OCI-LY1 (cell line): ENCODE data around the gene HPS3.

Source experiments
- H2AFZ ChIP-seq: fragments of 200-600 bp; sonication (generic), shearing (Covaris generic); 2 replicates; pipeline ENCODE4 v1.6.0; 2014; ENCODE audit warnings: antibody characterized with exemption, mild to moderate bottlenecking, low read length
- H3F3A ChIP-seq: fragments of 200-600 bp; sonication (generic), shearing (Covaris generic); 2 replicates; pipeline ENCODE4 v1.6.0; 2014; ENCODE audit warnings: mild to moderate bottlenecking, antibody characterized with exemption, low read length, moderate library complexity; ENCODE audit not compliant: insufficient read depth
- H3K27ac ChIP-seq: fragments of 200-600 bp; sonication (generic); 2 replicates; pipeline ENCODE4 v1.5.1; 2014; ENCODE audit warnings: low read length, mixed run types, mild to moderate bottlenecking, low read depth; ENCODE audit not compliant: poor library complexity, severe bottlenecking
- H3K27me3 ChIP-seq: fragments of 200-600 bp; sonication (generic); 2 replicates; pipeline ENCODE4 v1.6.0; 2014; ENCODE audit warnings: antibody characterized with exemption, mild to moderate bottlenecking, low read length, moderate library complexity; ENCODE audit not compliant: insufficient read depth
- H3K36me3 ChIP-seq: fragments of 200-600 bp; sonication (generic); 2 replicates; pipeline ENCODE4 v1.6.1; 2014; ENCODE audit warnings: mild to moderate bottlenecking, antibody characterized with exemption, low read length, moderate library complexity, mixed read lengths; ENCODE audit not compliant: insufficient read depth
- H3K4me1 ChIP-seq: fragments of 200-600 bp; sonication (generic); 2 replicates; pipeline ENCODE4 v1.5.1; 2014; ENCODE audit warnings: mild to moderate bottlenecking, low read length, moderate library complexity; ENCODE audit not compliant: insufficient read depth, severe bottlenecking
- H3K4me2 ChIP-seq: fragments of 200-600 bp; sonication (generic), shearing (Covaris generic); 2 replicates; pipeline ENCODE4 v1.6.1; 2014; ENCODE audit warnings: low read length
- H3K4me3 ChIP-seq: fragments of 200-600 bp; sonication (generic); 2 replicates; pipeline ENCODE4 v1.5.1; 2014; ENCODE audit warnings: low read length, low read depth, mild to moderate bottlenecking, mixed read lengths; ENCODE audit not compliant: poor library complexity, severe bottlenecking
- H3K79me2 ChIP-seq: fragments of 200-600 bp; shearing (Covaris generic); 2 replicates; pipeline ENCODE4 v1.6.1; 2016; ENCODE audit warnings: mixed run types, low read length, mixed read lengths; ENCODE audit not compliant: insufficient read depth
- H3K9ac ChIP-seq: fragments of 200-600 bp; sonication (generic), shearing (Covaris generic); 2 replicates; pipeline ENCODE4 v1.6.1; 2014; ENCODE audit warnings: mild to moderate bottlenecking, low read length, mixed read lengths
- H3K9me2 ChIP-seq: fragments of 200-600 bp; sonication (generic), shearing (Covaris generic); 2 replicates; pipeline ENCODE4 v1.6.1; 2014; ENCODE audit warnings: low read depth, mild to moderate bottlenecking, low read length, mixed read lengths
- H3K9me3 ChIP-seq: fragments of 200-600 bp; shearing (Covaris generic); 2 replicates; pipeline ENCODE4 v1.6.1; 2014; ENCODE audit warnings: low read length, mixed read lengths
- H4K20me1 ChIP-seq: fragments of 200-600 bp; sonication (generic), shearing (Covaris generic); 2 replicates; pipeline ENCODE4 v1.6.0; 2016; ENCODE audit warnings: mild to moderate bottlenecking, low read length; ENCODE audit not compliant: insufficient read depth
- EZH2 ChIP-seq: fragments of 200-600 bp; sonication (generic), shearing (Covaris generic); IDR thresholded peaks from 2 replicates; pipeline ENCODE4 v1.8.0; 2017; ENCODE audit warnings: borderline replicate concordance, mixed run types, mild to moderate bottlenecking, antibody characterized with exemption, low read length, moderate library complexity, mixed read lengths
- TF ChIP-seq, protein P1 (sequence below): fragments of 200-600 bp; sonication (generic), shearing (Covaris generic); IDR thresholded peaks from 2 replicates; pipeline ENCODE4 v1.5.1; 2017; ENCODE audit warnings: mild to moderate bottlenecking, antibody characterized with exemption, low read length, moderate library complexity, mixed read lengths

HPS3 gene

DNA sequence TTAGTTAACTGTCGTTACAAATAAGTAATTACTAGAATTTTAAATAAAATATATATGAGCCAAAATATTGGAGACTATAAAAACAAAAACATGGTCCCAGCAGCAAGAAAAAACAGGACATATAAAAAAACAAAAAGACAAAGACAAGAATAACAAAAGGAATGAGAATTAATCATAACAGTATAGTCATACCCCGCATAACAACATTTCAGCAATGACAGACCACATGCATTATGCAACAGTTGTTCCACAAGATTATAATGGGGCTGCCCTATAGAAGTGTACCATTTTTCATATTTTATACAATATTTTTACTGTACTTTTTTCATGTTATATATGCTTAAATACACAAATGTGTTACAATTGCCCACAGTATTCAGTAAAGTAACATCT lies 48.7 kb upstream of the HPS3 start:
- Histone ChIP-seq H3K9me2 (no peaks in the 10 kb centered on the region), H3K9ac (no peak overlapping the region), H3K9me3 (no peaks in the 10 kb centered on the region), H3F3A (no peaks in the 10 kb centered on the region), H3K27me3 (no peaks in the 10 kb centered on the region), H3K4me1 (peaks cover 18% of the 10 kb centered on the region), H4K20me1 (no peaks in the 10 kb centered on the region), H2AFZ (no peak overlapping the region), H3K4me2 (no peak overlapping the region), H3K27ac (no peak overlapping the region), H3K4me3 (no peak overlapping the region), H3K79me2 (peaks cover 78% of the 10 kb centered on the region), H3K36me3 (peaks cover 64% of the 10 kb centered on the region)
- TF ChIP-seq, protein P1, sequence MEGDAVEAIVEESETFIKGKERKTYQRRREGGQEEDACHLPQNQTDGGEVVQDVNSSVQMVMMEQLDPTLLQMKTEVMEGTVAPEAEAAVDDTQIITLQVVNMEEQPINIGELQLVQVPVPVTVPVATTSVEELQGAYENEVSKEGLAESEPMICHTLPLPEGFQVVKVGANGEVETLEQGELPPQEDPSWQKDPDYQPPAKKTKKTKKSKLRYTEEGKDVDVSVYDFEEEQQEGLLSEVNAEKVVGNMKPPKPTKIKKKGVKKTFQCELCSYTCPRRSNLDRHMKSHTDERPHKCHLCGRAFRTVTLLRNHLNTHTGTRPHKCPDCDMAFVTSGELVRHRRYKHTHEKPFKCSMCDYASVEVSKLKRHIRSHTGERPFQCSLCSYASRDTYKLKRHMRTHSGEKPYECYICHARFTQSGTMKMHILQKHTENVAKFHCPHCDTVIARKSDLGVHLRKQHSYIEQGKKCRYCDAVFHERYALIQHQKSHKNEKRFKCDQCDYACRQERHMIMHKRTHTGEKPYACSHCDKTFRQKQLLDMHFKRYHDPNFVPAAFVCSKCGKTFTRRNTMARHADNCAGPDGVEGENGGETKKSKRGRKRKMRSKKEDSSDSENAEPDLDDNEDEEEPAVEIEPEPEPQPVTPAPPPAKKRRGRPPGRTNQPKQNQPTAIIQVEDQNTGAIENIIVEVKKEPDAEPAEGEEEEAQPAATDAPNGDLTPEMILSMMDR: no peak
- TF ChIP-seq EZH2: no peak

GRCh38 chr3:149081772-149082171 lies 47.7 kb upstream of the HPS3 start:
- H3K27ac ChIP-seq: no peak overlapping the region
- H3K9me2 ChIP-seq: no peaks in the 10 kb centered on the region
- H3K4me3 ChIP-seq: no peak overlapping the region
- no peak overlapping the region for H2AFZ ChIP-seq
- no peak for TF ChIP-seq EZH2
- TF ChIP-seq, protein P1: no peak
- no peaks in the 10 kb centered on the region for H3F3A ChIP-seq
- peaks cover 72% of the 10 kb centered on the region for H3K79me2 ChIP-seq
- H3K4me1 ChIP-seq: peaks cover 20% of the 10 kb centered on the region
- H3K9ac ChIP-seq: no peak overlapping the region
- H4K20me1 ChIP-seq: no peaks in the 10 kb centered on the region
- H3K4me2 ChIP-seq: no peak overlapping the region
- H3K36me3 ChIP-seq: peaks cover 63% of the 10 kb centered on the region
- no peaks in the 10 kb centered on the region for H3K27me3 ChIP-seq
- no peaks in the 10 kb centered on the region for H3K9me3 ChIP-seq

DNA sequence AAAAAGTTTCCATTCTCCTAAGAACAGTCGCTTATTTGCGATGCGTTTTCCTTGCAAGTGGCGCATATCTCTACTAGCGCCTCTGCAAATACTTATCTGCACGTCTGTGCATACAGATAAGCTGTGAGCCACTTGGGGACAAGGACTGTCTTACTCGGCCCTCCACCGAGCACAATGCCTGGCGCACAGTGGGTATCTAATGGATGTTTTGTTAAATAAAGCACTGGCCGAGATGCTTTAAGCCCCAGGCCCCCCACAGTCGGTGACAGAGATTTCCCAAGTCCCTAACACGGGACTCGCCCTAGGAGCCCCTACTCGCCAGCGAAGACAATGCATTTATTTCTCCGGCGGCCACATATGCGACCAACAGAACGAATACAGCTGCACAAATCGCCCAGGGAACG lies 43.6 kb upstream of the HPS3 start:
- Histone ChIP-seq H3K4me3 (peak overlapping the region; percentile 67), H3F3A (0 out of 2 replicates have a peak, but pooled peaks cover 4% of the 10 kb centered on the region), H3K9me2 (no peaks in the 10 kb centered on the region), H3K9me3 (no peaks in the 10 kb centered on the region), H4K20me1 (no peaks in the 10 kb centered on the region), H2AFZ (no peak overlapping the region), H3K9ac (peak overlapping the region; percentile 66), H3K79me2 (peaks cover 43% of the 10 kb centered on the region), H3K27ac (peak overlapping the region; percentile 34), H3K27me3 (no peaks in the 10 kb centered on the region), H3K4me1 (peaks cover 26% of the 10 kb centered on the region), H3K4me2 (peak overlapping the region; percentile 89), H3K36me3 (peaks cover 39% of the 10 kb centered on the region)
- TF ChIP-seq EZH2: no peak
- TF ChIP-seq, protein P1: no peak; the same call in 1 of the 2 replicates
